Measurements from ENCODE around the gene UNC13A.

- TF ChIP-seq CTCF (IDR thresholded peaks at IDR 0.05) (no peak), POLR2A (IDR thresholded peaks at IDR 0.05) (no peak), POLR2AphosphoS5 (IDR thresholded peaks at IDR 0.05) (no peak)
These were observed 117.4 kb downstream of the UNC13A start for GRCh38 chr19:17570791-17571190.

Measured in stomach (tissue), 4 donors.